ENCODE results near the gene JAG2.

- no peak for TF ChIP-seq CTCF (IDR thresholded peaks at IDR 0.05; ENCODE audit: borderline replicate concordance, extremely low read depth, low read length, poor library complexity, severe bottlenecking)
- TF ChIP-seq EZH2 (IDR thresholded peaks at IDR 0.05; ENCODE audit: borderline replicate concordance, low read depth, low read length, severe bottlenecking) = no peak
Measured at GRCh38 chr14:105155071-105155651, 13.4 kb downstream of the JAG2 start.

All from DND-41 (cell line).